Thoracic aorta (tissue), 2 donors: Measurements from ENCODE around the gene CA14. TPM values are rescaled to one million over a fixed set of nuclear protein-coding genes. Genes with fewer than 3 reads are reported as not detected.
"Not testable (repeated sequence)": the region's sequence is repeated elsewhere in the genome, so short reads cannot be mapped to it uniquely, and the experiment has no call there.

ENCODE experiments used
- ATAC-seq: fragments of 150-250 bp; one replicate; pipeline ENCODE4 v1.8.0; 2017; ENCODE audit warnings: low read depth; ENCODE audit not compliant: insufficient number of reproducible peaks, low FRiP score
- DNase-seq: peaks from one replicate; pipeline ENCODE4 v3.0.0-alpha.2; 2020; ENCODE audit warnings: low spot score
- H3K27ac ChIP-seq, 2 donors: fragments of 200-600 bp; sonication (generic); 1 replicate in 1 of 2; 2 replicates in 1 of 2; pipeline ENCODE4 v1.5.1; 2016; ENCODE audit warnings: mild to moderate bottlenecking in 2 of 2, moderate library complexity in 2 of 2
- H3K27me3 ChIP-seq: fragments of 200-600 bp; sonication (generic); replicated peaks from 2 replicates; pipeline ENCODE4 v1.6.0; 2016; ENCODE audit warnings: mild to moderate bottlenecking; ENCODE audit not compliant: insufficient read depth
- H3K36me3 ChIP-seq: fragments of 200-600 bp; sonication (generic); one replicate; pipeline ENCODE4 v1.5.1; 2016
- H3K4me1 ChIP-seq, 2 donors: fragments of 200-600 bp; sonication (generic); 1 replicate in 1 of 2; 2 replicates in 1 of 2; pipeline versions ENCODE4 v1.5.1 to v1.6.0; 2016; ENCODE audit warnings: low read depth in 2 of 2, mild to moderate bottlenecking in 1 of 2; ENCODE audit not compliant: control insufficient read depth in 1 of 2
- H3K4me3 ChIP-seq: fragments of 200-600 bp; sonication (generic); 2 replicates; pipeline ENCODE4 v1.5.1; 2016; ENCODE audit warnings: mild to moderate bottlenecking
- H3K9me3 ChIP-seq: fragments of 200-600 bp; sonication (generic); 2 replicates; pipeline ENCODE4 v1.5.1; 2016
- total RNA-seq, 2 donors: library from RNA; depleted of rRNA; stranded (reverse); fragments of >200 nt; gene quantifications; one replicate each; pipeline versions ENCODE4 v1.1.0 to v1.2.3, GENCODE V29; 2016
- TF ChIP-seq, protein P1 (sequence below): fragments of 200-600 bp; sonication (generic); IDR thresholded peaks from one replicate; pipeline ENCODE4 v1.5.1; 2019; ENCODE audit warnings: antibody characterized with exemption

Gene CA14
- total RNA-seq, 2 donors from 2014 or later: not detected

DNA sequence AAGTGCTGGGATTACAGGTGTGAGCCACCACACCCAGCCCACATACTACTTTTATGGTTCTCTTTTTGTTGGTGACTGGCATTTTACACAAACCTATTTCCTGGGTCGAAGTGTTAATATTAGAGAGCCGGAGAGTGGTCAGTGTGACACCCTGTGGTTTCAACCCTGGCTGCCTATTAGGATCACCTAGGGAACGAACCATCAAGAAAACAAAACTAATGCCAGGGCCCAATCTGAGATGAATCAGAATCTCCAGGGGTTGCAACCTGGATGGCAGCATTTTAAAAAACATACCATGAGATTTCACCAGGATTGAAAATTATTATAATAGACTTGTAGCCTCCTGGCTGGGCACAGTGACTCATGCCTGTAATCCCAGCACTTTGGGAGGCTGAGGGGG is 42.1 kb downstream of the CA14 start:
- Histone ChIP-seq H3K4me3 (no peak overlapping the region), H3K4me1 (peaks cover 0 to under 1% of the 10 kb centered on the region in 2 donors), H3K27me3 (no peaks in the 10 kb centered on the region), H3K36me3 (peaks cover 7% of the 10 kb centered on the region), H3K27ac (no peak overlapping the region), H3K9me3 (no peaks in the 10 kb centered on the region)
- no peak for DNase-seq
- TF ChIP-seq, protein P1, sequence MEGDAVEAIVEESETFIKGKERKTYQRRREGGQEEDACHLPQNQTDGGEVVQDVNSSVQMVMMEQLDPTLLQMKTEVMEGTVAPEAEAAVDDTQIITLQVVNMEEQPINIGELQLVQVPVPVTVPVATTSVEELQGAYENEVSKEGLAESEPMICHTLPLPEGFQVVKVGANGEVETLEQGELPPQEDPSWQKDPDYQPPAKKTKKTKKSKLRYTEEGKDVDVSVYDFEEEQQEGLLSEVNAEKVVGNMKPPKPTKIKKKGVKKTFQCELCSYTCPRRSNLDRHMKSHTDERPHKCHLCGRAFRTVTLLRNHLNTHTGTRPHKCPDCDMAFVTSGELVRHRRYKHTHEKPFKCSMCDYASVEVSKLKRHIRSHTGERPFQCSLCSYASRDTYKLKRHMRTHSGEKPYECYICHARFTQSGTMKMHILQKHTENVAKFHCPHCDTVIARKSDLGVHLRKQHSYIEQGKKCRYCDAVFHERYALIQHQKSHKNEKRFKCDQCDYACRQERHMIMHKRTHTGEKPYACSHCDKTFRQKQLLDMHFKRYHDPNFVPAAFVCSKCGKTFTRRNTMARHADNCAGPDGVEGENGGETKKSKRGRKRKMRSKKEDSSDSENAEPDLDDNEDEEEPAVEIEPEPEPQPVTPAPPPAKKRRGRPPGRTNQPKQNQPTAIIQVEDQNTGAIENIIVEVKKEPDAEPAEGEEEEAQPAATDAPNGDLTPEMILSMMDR: no peak
- no peak for ATAC-seq

DNA sequence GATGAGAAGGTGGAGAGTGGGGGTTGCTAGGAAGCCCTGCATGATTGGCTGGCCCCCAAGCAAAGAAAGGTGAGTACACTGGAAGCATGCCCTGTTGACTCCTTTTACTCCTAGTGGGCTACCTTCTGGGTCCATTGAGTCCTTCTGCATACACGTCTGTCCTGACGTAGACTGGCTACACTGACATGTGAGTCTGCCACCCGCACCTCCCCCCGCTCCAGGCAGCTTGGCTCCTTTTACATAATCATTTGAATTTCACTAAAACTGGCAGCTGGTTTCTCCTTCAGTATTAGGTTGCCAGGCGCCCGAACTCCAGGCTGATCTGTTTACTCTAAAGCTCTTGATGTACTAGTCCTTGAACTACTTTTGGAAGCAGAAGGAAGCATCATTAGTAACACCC is 44.8 kb downstream of the CA14 start:
- ATAC-seq (no peak), DNase-seq (no peak)
- H3K27ac ChIP-seq: no peak overlapping the region
- TF ChIP-seq, protein P1: no peak
- no peaks in the 10 kb centered on the region for H3K27me3 ChIP-seq
- H3K36me3 ChIP-seq: peaks cover 7% of the 10 kb centered on the region
- no peaks in the 10 kb centered on the region for H3K4me1 ChIP-seq
- H3K9me3 ChIP-seq: no peaks in the 10 kb centered on the region
- no peak overlapping the region for H3K4me3 ChIP-seq

DNA sequence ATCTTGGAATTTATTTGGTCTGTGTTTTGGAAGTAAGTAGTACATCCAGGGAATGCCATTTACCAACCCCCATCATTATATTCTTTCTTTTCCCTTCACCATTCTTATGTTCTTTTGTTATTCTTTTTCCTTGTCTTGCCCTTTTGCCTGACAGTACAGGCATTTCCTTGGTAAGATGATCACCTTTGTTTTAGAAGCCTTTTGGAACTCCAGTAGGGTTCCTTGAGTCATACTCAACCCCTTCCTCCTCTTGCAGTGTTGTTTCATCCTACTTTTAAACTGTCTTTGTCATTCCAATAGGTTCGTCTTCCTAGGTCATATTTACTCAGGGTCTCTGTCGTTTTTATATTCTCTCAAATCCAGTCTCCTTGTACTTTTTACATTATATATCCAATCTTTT is 45.3 kb downstream of the CA14 start:
- H3K36me3 ChIP-seq: peaks cover 12% of the 10 kb centered on the region
- no peak overlapping the region for H3K4me3 ChIP-seq
- H3K4me1 ChIP-seq: no peaks in the 10 kb centered on the region
- H3K27ac ChIP-seq: no peak overlapping the region
- no peak for DNase-seq
- TF ChIP-seq, protein P1: no peak
- H3K27me3 ChIP-seq: no peaks in the 10 kb centered on the region
- no peak for ATAC-seq
- H3K9me3 ChIP-seq: no peaks in the 10 kb centered on the region

DNA sequence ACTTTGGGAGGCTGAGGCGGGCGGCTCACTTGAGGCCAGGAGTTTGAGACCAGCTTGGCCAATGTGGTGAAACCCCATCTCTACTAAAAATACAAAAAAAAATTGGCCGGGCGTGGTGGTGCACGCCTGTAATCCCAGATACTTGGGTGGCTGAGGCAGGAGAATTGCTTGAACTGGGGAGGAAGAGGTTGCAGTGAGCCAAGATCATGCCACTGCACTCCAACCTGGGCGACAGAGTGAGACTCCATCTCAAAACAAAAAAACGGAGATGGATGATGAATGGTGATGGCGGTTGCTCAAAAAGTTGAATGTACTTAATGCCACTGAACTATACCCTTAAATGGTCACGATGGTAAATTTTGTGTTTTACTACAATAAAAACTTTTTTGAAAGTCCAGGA is 51.0 kb downstream of the CA14 start:
- H3K27ac ChIP-seq, H3K4me1 ChIP-seq, H3K9me3 ChIP-seq, DNase-seq, H3K27me3 ChIP-seq, H3K4me3 ChIP-seq, ATAC-seq: not testable (repeated sequence)
- peaks cover 10% of the 10 kb centered on the region for H3K36me3 ChIP-seq

DNA sequence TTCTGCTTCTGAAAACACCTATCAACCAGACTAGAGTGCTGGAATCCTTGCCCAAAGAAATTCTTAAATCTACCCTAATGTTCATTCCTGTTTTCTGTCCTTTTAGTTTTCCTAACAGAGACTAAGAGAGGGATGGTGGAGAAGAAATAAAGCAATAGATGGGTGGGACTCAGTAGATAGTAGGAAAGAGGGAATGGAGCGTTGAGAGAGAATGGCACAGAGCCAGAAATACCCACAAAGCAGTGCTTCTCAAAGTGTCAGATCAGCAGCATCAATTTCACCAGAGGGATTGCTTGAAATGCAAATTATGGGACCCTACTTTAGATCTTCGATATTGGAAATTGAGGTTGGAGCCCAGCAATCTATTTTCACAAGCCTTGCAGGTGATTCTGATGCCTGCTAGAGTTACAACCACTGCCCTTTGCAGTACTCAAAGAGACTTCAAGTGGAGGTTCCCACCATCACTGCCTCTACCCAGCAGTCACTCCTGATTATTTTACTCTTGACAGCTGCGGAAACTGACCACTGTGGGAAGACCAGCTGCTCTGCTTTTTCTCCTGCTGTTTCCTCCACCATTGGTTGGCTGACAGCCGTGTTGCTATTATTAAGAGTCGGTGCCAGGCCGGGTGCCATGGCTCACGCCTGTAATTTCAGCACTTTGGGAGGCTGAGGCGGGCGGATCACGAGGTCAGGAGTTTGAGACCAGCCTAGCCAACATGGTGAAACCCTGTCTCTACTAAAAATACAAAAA is 52.4 kb downstream of the CA14 start:
- Histone ChIP-seq H3K36me3 (peaks cover 10% of the 10 kb centered on the region), H3K4me3 (no peak overlapping the region), H3K27me3 (no peaks in the 10 kb centered on the region), H3K4me1 (no peaks in the 10 kb centered on the region), H3K9me3 (no peaks in the 10 kb centered on the region), H3K27ac (no peak overlapping the region)
- ATAC-seq (no peak), DNase-seq (no peak)
- TF ChIP-seq, protein P1: no peak

DNA sequence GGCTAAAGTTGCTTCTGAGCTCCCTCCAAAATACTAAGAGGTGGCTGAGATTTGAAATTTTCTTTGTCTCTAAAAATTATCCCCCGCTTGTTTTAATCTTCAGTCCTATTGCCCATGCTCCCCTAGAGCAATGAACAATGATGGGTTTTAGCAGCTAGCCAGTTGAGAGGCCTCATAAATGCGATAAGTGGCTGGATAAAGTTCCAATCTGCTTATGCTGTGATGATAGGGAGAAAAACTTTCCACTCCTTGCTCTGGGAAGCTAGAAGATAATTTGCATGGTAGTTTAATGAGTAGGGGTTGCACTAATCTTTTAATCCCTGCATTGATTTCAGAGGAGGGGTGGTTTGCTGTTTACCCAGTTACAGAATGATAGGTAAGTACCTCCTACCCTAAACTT is 54.2 kb downstream of the CA14 start:
- H3K27me3 ChIP-seq: no peaks in the 10 kb centered on the region
- H3K27ac ChIP-seq: no peak overlapping the region
- no peaks in the 10 kb centered on the region for H3K9me3 ChIP-seq
- H3K4me3 ChIP-seq: no peak overlapping the region
- no peaks in the 10 kb centered on the region for H3K4me1 ChIP-seq
- DNase-seq (no peak), ATAC-seq (no peak)
- H3K36me3 ChIP-seq: peaks cover 10% of the 10 kb centered on the region
- TF ChIP-seq, protein P1: no peak
